Measurements from ENCODE around the gene ARHGEF10L.

Gene ARHGEF10L

GRCh38 chr1:17564458-17565393 lies 25.2 kb downstream of the ARHGEF10L start:
- no peak overlapping the region for H3K27ac Mint-ChIP-seq
- no peak overlapping the region for H3K4me3 Mint-ChIP-seq
- peaks cover 50% of the 10 kb centered on the region for H3K4me1 Mint-ChIP-seq (ENCODE audit: low read depth)
- H3K36me3 Mint-ChIP-seq (ENCODE audit: low read depth): no peaks in the 10 kb centered on the region
- no peaks in the 10 kb centered on the region for H3K9me3 Mint-ChIP-seq
- H3K27me3 Mint-ChIP-seq: peaks cover 13% of the 10 kb centered on the region
- intact Hi-C loops (cut with micrococcal nuclease): no loop called here

- intact Hi-C loops (cut with micrococcal nuclease): no loop called here
- H3K9me3 Mint-ChIP-seq: no peaks in the 10 kb centered on the region
- peaks cover 54% of the 10 kb centered on the region for H3K4me1 Mint-ChIP-seq (ENCODE audit: low read depth)
- H3K27me3 Mint-ChIP-seq: peaks cover 19% of the 10 kb centered on the region
- no peaks in the 10 kb centered on the region for H3K36me3 Mint-ChIP-seq (ENCODE audit: low read depth)
- no peak overlapping the region for H3K4me3 Mint-ChIP-seq
- no peak overlapping the region for H3K27ac Mint-ChIP-seq
Observed at GRCh38 chr1:17565461-17566252, 26.2 kb downstream of the ARHGEF10L start.

- Mint-ChIP-seq H3K4me3 (no peak overlapping the region), H3K36me3 (ENCODE audit: low read depth) (no peaks in the 10 kb centered on the region), H3K9me3 (no peaks in the 10 kb centered on the region), H3K27me3 (peaks cover 22% of the 10 kb centered on the region), H3K4me1 (ENCODE audit: low read depth) (peaks cover 53% of the 10 kb centered on the region), H3K27ac (no peak overlapping the region)
- intact Hi-C loops (cut with micrococcal nuclease): no loop called here
Observed at GRCh38 chr1:17566417-17566816, 26.9 kb downstream of the ARHGEF10L start.

GRCh38 chr1:17566892-17567291 lies 27.4 kb downstream of the ARHGEF10L start:
- Mint-ChIP-seq H3K27ac (no peak overlapping the region), H3K36me3 (ENCODE audit: low read depth) (no peaks in the 10 kb centered on the region), H3K9me3 (no peaks in the 10 kb centered on the region), H3K27me3 (peaks cover 22% of the 10 kb centered on the region), H3K4me3 (no peak overlapping the region), H3K4me1 (ENCODE audit: low read depth) (peaks cover 49% of the 10 kb centered on the region)
- intact Hi-C loops (cut with micrococcal nuclease): no loop called here

GRCh38 chr1:17567582-17567981 lies 28.1 kb downstream of the ARHGEF10L start:
- H3K4me1 Mint-ChIP-seq (ENCODE audit: low read depth): peaks cover 46% of the 10 kb centered on the region
- no peaks in the 10 kb centered on the region for H3K36me3 Mint-ChIP-seq (ENCODE audit: low read depth)
- H3K4me3 Mint-ChIP-seq: no peak overlapping the region
- H3K9me3 Mint-ChIP-seq: no peaks in the 10 kb centered on the region
- H3K27ac Mint-ChIP-seq: no peak overlapping the region
- peaks cover 22% of the 10 kb centered on the region for H3K27me3 Mint-ChIP-seq
- intact Hi-C loops (cut with micrococcal nuclease): no loop called here

- Mint-ChIP-seq H3K9me3 (no peaks in the 10 kb centered on the region), H3K27ac (peak overlapping the region; percentile 9), H3K4me3 (no peak overlapping the region), H3K4me1 (ENCODE audit: low read depth) (peaks cover 46% of the 10 kb centered on the region), H3K27me3 (peaks cover 23% of the 10 kb centered on the region), H3K36me3 (ENCODE audit: low read depth) (no peaks in the 10 kb centered on the region)
- intact Hi-C loops (cut with micrococcal nuclease): no loop called here
Observed at GRCh38 chr1:17568014-17568900, 28.8 kb downstream of the ARHGEF10L start.

GRCh38 chr1:17569200-17570139 lies 30.0 kb downstream of the ARHGEF10L start:
- Mint-ChIP-seq H3K27me3 (peaks cover 24% of the 10 kb centered on the region), H3K4me3 (no peak overlapping the region), H3K36me3 (ENCODE audit: low read depth) (no peaks in the 10 kb centered on the region), H3K27ac (peak overlapping the region; percentile 76), H3K4me1 (ENCODE audit: low read depth) (peaks cover 52% of the 10 kb centered on the region), H3K9me3 (no peaks in the 10 kb centered on the region)
- intact Hi-C loops (cut with micrococcal nuclease): no loop called here

- no peaks in the 10 kb centered on the region for H3K9me3 Mint-ChIP-seq
- peaks cover 23% of the 10 kb centered on the region for H3K27me3 Mint-ChIP-seq
- H3K36me3 Mint-ChIP-seq (ENCODE audit: low read depth): no peaks in the 10 kb centered on the region
- H3K4me3 Mint-ChIP-seq: no peak overlapping the region
- intact Hi-C loops (cut with micrococcal nuclease): no loop called here
- peak overlapping the region; percentile 76 for H3K27ac Mint-ChIP-seq
- peaks cover 50% of the 10 kb centered on the region for H3K4me1 Mint-ChIP-seq (ENCODE audit: low read depth)
Observed at GRCh38 chr1:17570228-17570627, 30.7 kb downstream of the ARHGEF10L start.

GRCh38 chr1:17572264-17572985 lies 32.9 kb downstream of the ARHGEF10L start:
- H3K4me1 Mint-ChIP-seq (ENCODE audit: low read depth): peaks cover 44% of the 10 kb centered on the region
- no peak overlapping the region for H3K4me3 Mint-ChIP-seq
- H3K27ac Mint-ChIP-seq: no peak overlapping the region
- H3K36me3 Mint-ChIP-seq (ENCODE audit: low read depth): no peaks in the 10 kb centered on the region
- peaks cover 15% of the 10 kb centered on the region for H3K27me3 Mint-ChIP-seq
- intact Hi-C loops (cut with micrococcal nuclease): no loop called here
- no peaks in the 10 kb centered on the region for H3K9me3 Mint-ChIP-seq

- Mint-ChIP-seq H3K4me3 (no peak overlapping the region), H3K4me1 (ENCODE audit: low read depth) (peaks cover 33% of the 10 kb centered on the region), H3K9me3 (no peaks in the 10 kb centered on the region), H3K27ac (no peak overlapping the region), H3K27me3 (peaks cover 13% of the 10 kb centered on the region), H3K36me3 (ENCODE audit: low read depth) (no peaks in the 10 kb centered on the region)
- intact Hi-C loops (cut with micrococcal nuclease): no loop called here
Observed at GRCh38 chr1:17573518-17574041, 34.1 kb downstream of the ARHGEF10L start.

GRCh38 chr1:17574516-17574915 lies 35.0 kb downstream of the ARHGEF10L start:
- Mint-ChIP-seq H3K27me3 (peaks cover 13% of the 10 kb centered on the region), H3K9me3 (no peaks in the 10 kb centered on the region), H3K4me1 (ENCODE audit: low read depth) (peaks cover 24% of the 10 kb centered on the region), H3K36me3 (ENCODE audit: low read depth) (no peaks in the 10 kb centered on the region), H3K4me3 (no peak overlapping the region), H3K27ac (no peak overlapping the region)
- intact Hi-C loops (cut with micrococcal nuclease): no loop called here

- Mint-ChIP-seq H3K36me3 (ENCODE audit: low read depth) (no peaks in the 10 kb centered on the region), H3K4me1 (ENCODE audit: low read depth) (peaks cover 16% of the 10 kb centered on the region), H3K4me3 (no peak overlapping the region), H3K27ac (no peak overlapping the region), H3K27me3 (peaks cover 4% of the 10 kb centered on the region), H3K9me3 (no peaks in the 10 kb centered on the region)
- intact Hi-C loops (cut with micrococcal nuclease): no loop called here
Observed at GRCh38 chr1:17575797-17576518, 36.5 kb downstream of the ARHGEF10L start.
